HG03558 (cell line): ENCODE measurements around the gene TSHZ2.

Experiments used
- ATAC-seq: cut with Tn5 transposase; IDR thresholded peaks from one replicate; pipeline ENCODE4 v1.9.1; 2021; ENCODE audit warnings: moderate number of reproducible peaks; ENCODE audit not compliant: unreplicated experiment; ENCODE audit errors: extremely low read depth

TSHZ2 gene

DNA sequence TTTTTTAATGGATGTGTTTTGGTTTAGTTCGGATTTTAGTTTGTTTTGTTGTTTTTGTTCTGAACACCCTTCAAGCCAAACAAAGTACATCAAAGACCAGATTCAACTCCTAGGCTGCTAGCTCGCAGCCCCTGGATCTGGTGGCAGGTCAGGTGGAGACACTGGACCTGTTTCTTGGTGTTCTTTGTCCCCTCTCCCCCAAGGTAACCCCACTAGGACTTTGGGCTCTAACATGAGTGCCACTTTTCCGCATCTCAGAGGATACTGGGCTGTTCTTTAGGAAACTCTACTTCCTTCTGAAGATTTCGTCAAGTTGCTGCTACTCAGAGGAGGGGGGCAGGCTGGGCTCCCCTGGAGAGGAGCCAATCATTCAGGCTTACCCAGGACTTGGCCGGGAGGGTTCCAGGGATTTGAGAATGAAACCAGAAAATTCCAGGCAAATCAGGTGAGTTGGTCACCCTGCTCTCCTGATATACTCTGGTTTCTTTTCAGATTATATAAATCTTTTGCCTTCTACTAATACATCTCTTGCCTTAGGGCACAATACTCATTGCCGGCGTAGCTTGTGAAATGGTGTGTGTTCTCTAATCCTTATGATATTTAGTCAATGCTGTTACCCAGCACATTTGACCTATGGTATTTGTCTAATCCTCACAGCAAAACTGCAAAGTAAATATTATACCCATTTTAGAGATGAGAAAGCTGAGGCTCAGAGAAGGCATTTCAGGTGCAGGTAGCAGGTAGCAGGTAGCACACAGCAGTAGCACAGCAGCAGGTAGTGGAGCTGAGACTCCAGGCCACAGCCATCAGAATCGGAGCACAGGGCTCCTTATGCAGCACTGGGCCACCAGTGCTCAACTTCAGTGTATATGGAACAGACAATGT lies 291.6 kb downstream of the TSHZ2 start:
- no peak for ATAC-seq

GRCh38 chr20:53264604-53265003 lies 292.4 kb downstream of the TSHZ2 start:
- ATAC-seq: no peak

DNA sequence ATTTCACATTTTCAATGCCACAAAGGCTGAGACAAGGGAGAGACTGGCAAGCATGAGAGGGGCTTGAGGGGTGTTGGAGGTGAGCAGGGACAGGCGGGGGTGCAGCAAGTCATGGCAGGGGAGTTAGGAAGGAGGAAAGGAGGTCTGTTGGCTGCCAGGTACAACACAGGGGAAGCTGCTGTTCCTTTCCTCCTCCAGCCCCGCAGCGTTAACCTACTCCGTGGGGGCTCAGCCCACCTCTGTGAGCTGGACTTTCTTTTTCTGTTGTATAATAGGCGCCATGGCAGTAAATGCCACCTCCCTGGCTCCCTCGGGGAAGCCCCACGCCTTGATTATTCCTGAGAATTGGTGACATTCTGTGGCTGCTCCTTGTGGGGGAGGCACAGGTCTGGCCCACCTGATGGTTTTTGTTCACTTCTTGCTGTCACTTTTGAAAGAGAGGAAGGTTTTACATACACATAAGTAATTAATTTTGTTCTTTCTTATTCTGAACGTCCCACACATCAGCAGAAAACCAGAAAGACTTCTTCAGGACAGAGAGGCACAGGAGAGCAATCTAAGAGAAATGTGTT lies 293.2 kb downstream of the TSHZ2 start:
- no peak for ATAC-seq

DNA sequence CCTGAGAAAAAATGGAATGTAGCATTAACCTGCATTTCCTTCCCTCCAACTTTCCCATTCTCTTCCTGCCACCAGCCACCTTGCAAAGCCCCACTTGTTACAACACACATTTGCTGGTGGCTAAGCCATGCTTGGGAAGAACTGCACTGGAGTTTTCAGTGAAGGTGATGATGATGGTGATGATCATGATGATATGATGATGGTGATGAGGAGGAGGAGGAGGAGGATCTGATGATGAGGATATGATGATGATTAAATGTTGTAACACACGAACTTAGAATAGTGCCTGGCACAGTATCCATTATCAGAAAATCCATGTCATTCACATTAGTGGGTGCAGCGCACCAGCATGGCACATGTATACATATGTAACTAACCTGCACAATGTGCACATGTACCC lies 297.2 kb downstream of the TSHZ2 start:
- no peak for ATAC-seq

DNA sequence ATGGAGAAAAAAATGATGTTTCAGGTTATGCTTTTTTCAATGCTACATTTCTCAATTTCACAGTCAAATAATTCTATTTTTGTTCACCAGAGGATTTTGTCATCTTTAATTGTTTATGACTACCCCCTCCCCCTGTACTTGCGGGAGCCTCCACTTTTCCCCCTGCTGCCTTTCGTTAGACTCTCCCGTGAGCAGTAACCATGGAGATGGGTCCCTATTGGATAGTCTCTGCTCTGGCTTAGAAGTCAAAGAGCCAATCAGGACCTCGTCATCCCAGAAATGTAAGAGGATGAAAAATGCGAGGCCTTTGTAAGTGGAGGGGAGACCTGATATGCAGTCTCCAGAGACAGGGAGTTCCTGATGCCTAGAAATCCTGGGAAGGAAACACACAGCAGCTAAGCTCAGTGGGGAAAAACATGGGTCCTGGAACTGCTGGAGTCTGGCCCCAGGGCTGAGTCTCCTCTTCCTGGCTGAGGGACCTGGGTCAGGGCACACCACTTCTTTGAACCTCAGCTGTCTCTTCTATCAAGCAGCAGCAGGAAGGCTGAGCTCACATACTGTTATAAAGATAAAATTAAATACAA lies 298.7 kb downstream of the TSHZ2 start:
- no peak for ATAC-seq

GRCh38 chr20:53274365-53274764 lies 302.2 kb downstream of the TSHZ2 start:
- no peak for ATAC-seq

- ATAC-seq: no peak
Observed at GRCh38 chr20:53274807-53275206, 302.6 kb downstream of the TSHZ2 start.

DNA sequence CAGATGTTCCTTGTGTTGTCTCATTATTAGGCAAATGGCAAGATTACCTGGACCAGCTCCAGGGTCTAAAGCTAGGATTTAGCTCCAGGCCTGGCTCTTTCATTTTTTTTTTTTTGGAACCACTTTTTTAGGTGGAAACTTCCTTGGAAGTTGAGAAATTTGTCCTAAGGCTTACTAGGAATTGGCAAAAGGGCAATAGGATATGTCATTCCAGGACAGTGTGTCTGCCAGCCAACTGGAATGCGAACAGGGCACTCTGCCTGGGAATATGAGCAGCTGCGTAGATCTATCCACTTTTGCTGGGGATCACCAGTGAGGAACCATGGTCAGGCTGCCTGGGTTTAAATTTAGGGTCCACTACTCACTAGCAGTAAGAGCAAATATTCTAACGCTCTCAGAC lies 304.0 kb downstream of the TSHZ2 start:
- no peak for ATAC-seq

- no peak for ATAC-seq
Observed at GRCh38 chr20:53278555-53278954, 306.4 kb downstream of the TSHZ2 start.

DNA sequence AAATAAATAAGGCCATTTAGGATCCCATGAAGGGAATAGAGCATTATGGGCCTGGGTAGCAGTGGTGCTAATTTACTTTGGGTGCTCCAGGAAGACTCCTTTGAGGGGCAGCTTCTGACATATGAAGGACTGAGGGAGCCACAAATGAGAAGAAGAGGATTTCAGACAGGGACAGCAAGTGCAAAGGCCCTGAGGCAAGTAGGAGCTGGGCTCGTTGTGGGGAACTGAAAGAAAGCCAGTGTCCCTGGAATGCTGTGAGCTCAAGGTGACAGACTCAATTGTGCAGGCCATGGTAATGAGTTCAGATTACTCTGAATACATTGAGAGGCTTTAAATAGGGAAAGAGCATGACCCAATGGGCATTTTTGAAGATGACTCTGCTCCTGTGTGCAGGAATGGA lies 307.6 kb downstream of the TSHZ2 start:
- no peak for ATAC-seq

GRCh38 chr20:53281557-53282117 lies 309.5 kb downstream of the TSHZ2 start:
- no peak for ATAC-seq

GRCh38 chr20:53282217-53282955 lies 310.2 kb downstream of the TSHZ2 start:
- ATAC-seq: no peak

- ATAC-seq: no peak
Observed at GRCh38 chr20:53283011-53283410, 310.9 kb downstream of the TSHZ2 start.

DNA sequence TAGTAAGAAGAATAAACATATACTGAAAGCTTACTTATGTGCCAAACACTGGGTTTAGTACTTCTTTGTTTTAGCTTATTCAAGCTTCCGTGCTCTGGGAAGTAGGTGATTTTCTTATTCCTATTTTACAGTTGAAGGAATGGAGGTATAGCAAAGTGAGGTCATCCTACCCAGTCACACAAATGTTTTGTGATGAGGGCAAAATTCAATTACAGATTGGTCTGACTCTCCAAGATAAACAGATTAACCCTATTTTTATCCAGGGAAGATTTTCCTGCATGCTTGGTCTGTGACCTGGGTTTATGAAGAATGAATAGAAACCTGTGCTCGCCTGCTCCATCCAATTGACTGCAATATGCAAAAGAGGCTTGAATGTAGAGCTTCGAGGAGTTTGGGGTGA lies 311.4 kb downstream of the TSHZ2 start:
- ATAC-seq: no peak

GRCh38 chr20:53284256-53284655 lies 312.1 kb downstream of the TSHZ2 start:
- no peak for ATAC-seq

DNA sequence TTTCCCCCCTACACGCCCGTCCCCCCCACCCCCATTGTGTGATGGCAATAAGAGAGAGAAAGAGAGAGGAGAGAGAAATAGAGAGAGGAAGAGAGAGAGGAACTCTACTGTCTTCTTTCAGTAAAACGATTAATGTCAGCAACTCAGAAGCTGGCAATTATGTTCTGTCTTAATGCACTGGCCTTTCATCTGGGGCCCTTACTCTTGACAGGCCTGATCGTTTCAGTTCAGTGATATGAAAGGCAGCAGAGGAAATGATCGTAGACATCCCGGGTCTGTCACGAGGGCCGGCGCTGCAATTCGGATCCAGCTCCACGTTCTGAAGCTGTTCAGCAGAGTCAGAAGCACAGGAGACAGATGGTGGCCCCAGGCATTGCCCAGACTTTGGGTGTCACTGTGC lies 312.5 kb downstream of the TSHZ2 start:
- ATAC-seq: no peak

DNA sequence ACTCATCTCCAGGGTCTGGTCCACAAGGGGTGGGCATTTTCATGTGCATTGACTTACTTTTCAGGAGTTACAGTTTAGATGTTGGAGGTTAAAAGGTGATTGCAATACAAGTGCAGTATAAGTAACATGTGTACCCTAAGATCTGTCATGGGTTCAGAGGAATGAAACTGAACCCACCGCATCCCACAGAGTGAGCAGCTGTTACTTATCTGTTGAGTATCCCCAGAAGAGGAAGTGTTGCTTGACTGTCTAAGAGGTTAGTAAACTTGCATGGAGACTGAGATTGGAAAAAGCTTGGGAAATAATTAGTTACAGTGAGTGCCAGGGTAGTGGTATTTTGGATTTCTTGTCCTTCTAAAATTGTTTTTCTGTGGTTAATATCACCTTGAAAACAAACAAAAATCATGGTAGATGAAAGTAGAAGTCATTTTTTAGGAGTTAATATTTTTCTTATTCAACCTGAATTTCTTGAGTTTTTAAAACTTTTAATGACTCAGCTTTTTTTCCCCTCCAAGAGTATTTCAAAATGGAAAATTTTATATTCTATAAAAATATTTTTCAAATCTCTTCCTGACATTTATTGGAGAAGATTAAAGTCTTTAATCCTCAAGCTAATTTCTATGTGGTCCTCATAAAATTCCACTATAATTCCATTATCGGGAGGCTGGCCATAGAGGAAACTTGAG lies 315.3 kb downstream of the TSHZ2 start:
- no peak for ATAC-seq

DNA sequence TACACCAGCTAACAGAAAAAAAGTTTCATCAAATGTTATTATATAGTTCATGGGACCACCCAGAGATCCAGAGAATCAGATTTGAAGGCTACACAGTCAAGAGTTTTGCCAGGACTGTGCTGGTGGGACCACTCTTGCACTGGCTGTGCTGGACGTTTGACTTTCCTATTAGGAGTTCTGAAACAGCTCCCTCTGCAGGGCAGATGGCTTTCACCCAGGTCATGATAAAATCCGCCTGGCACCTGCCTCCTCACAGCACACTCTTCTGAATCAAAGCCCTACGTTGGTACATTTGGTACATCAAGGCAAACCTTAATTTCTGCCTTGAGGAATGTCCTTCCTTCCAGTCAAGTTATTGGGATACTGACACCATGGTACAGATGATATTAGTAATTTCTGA lies 319.4 kb downstream of the TSHZ2 start:
- ATAC-seq: no peak

GRCh38 chr20:53292347-53292746 lies 320.2 kb downstream of the TSHZ2 start:
- ATAC-seq: no peak

GRCh38 chr20:53294804-53295203 lies 322.6 kb downstream of the TSHZ2 start:
- no peak for ATAC-seq
